Measurements from ENCODE around the gene PRSS50.

Gene PRSS50

DNA sequence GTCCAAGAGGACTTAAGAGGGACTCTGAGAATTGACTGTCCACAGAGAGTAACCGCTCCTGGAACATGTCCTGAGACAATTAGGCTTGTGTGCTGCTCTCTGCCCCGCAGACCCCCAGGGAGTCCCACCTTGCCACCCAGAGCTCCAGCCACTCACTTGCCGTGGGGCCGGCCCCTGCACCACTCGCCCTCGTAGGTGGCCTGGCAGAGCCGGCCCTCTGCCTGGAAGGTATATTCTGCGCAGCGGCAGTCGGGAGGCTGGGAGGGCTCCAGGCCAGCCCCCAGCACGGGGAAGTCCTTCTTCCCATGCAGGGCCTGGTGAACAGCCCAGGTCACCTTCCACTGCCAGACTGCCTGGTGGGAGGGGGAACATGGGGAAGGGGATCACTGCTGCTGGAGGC is 34.7 kb downstream of the PRSS50 start:
- no peaks in the 10 kb centered on the region for H3K27me3 ChIP-seq (ENCODE audit: control insufficient read depth, insufficient read depth, low read length)
- no peaks in the 10 kb centered on the region for H3K36me3 ChIP-seq (ENCODE audit: control insufficient read depth, insufficient read depth, low read length)
- no peaks in the 10 kb centered on the region for H3K9me3 ChIP-seq (ENCODE audit: control insufficient read depth, insufficient read depth, low read depth, low read length)
- no peaks in the 10 kb centered on the region for H3K4me1 ChIP-seq (ENCODE audit: control insufficient read depth, insufficient read depth, low read length)
- H3K4me3 ChIP-seq (ENCODE audit: low read depth, low read length): no peak overlapping the region
- no peak overlapping the region for H3K9ac ChIP-seq (ENCODE audit: low read length)
- no peak overlapping the region for H3K27ac ChIP-seq (ENCODE audit: low read depth, low read length)

- Histone ChIP-seq H3K27ac (ENCODE audit: low read depth, low read length) (no peak overlapping the region), H3K9ac (ENCODE audit: low read length) (no peak overlapping the region), H3K36me3 (ENCODE audit: control insufficient read depth, insufficient read depth, low read length) (no peaks in the 10 kb centered on the region)
Measured at GRCh38 chr3:46681856-46682540, 35.7 kb downstream of the PRSS50 start.

DNA sequence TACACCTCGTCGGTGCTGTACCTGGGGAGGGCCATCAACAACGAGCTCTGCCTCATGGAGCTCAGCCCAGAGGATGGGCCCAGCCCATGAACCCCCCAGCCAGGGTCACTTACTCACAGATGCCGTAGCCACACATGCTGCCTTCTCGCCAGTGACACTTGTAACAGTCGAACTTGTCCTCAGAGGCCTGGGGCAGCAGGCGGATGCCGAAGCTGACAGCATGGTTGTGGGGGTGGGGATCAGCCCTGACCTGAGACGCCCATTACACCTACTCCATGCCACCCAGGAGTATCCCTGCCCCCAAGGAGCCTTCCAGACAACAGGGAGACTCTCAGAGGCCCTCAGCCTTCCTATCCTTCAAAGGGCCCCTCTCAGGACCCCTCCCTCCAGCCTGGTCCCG is 36.3 kb downstream of the PRSS50 start:
- H3K4me1 ChIP-seq (ENCODE audit: control insufficient read depth, insufficient read depth, low read length): no peaks in the 10 kb centered on the region; the same call in 1 of the 2 replicates
- H3K36me3 ChIP-seq (ENCODE audit: control insufficient read depth, insufficient read depth, low read length): no peaks in the 10 kb centered on the region

More at GRCh38 chr3:46681856-46682540, 35.7 kb downstream of the PRSS50 start:
- H3K27me3 ChIP-seq (ENCODE audit: control insufficient read depth, insufficient read depth, low read length): no peaks in the 10 kb centered on the region
- H3K4me1 ChIP-seq (ENCODE audit: control insufficient read depth, insufficient read depth, low read length): no peaks in the 10 kb centered on the region; the same call in 1 of the 2 replicates
- no peaks in the 10 kb centered on the region for H3K9me3 ChIP-seq (ENCODE audit: control insufficient read depth, insufficient read depth, low read depth, low read length)
- H3K4me3 ChIP-seq (ENCODE audit: low read depth, low read length): no peak overlapping the region

GRCh38 chr3:46680298-46680826 is 37.3 kb downstream of the PRSS50 start:
- H3K4me3 ChIP-seq (ENCODE audit: low read depth, low read length): no peak overlapping the region
- no peak overlapping the region for H3K27ac ChIP-seq (ENCODE audit: low read depth, low read length)

More for the DNA sequence above, 36.3 kb downstream of the PRSS50 start:
- Histone ChIP-seq H3K27me3 (ENCODE audit: control insufficient read depth, insufficient read depth, low read length) (no peaks in the 10 kb centered on the region), H3K9ac (ENCODE audit: low read length) (no peak overlapping the region), H3K9me3 (ENCODE audit: control insufficient read depth, insufficient read depth, low read depth, low read length) (no peaks in the 10 kb centered on the region), H3K27ac (ENCODE audit: low read depth, low read length) (no peak overlapping the region), H3K4me3 (ENCODE audit: low read depth, low read length) (no peak overlapping the region)

DNA sequence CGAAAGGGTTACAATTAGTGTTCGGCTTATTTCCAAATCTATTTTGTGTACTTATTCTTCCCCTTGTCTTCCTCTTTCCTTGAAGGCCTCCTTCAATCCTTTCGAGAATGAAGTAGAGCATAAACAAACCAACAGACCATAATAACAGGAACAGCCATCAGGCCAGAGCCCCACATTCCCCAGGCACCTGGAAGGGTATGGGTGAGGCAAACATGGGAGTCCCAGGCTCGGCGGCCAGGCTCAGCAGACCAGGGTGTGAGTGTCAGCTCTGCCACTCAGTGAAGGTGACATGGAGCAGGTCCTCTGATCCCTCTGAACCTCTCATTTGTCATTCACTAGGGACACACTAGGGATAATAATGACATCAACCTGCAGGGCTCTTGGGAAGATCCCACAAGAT is 38.0 kb downstream of the PRSS50 start:
- Histone ChIP-seq H3K27ac (ENCODE audit: low read depth, low read length) (no peak overlapping the region), H3K4me1 (ENCODE audit: control insufficient read depth, insufficient read depth, low read length) (no peaks in the 10 kb centered on the region; the same call in 1 of the 2 replicates), H3K4me3 (ENCODE audit: low read depth, low read length) (no peak overlapping the region)

More at GRCh38 chr3:46680298-46680826, 37.3 kb downstream of the PRSS50 start:
- Histone ChIP-seq H3K27me3 (ENCODE audit: control insufficient read depth, insufficient read depth, low read length) (no peaks in the 10 kb centered on the region), H3K9ac (ENCODE audit: low read length) (no peak overlapping the region), H3K9me3 (ENCODE audit: control insufficient read depth, insufficient read depth, low read depth, low read length) (no peaks in the 10 kb centered on the region), H3K4me1 (ENCODE audit: control insufficient read depth, insufficient read depth, low read length) (no peaks in the 10 kb centered on the region; the same call in 1 of the 2 replicates), H3K36me3 (ENCODE audit: control insufficient read depth, insufficient read depth, low read length) (no peaks in the 10 kb centered on the region)

DNA sequence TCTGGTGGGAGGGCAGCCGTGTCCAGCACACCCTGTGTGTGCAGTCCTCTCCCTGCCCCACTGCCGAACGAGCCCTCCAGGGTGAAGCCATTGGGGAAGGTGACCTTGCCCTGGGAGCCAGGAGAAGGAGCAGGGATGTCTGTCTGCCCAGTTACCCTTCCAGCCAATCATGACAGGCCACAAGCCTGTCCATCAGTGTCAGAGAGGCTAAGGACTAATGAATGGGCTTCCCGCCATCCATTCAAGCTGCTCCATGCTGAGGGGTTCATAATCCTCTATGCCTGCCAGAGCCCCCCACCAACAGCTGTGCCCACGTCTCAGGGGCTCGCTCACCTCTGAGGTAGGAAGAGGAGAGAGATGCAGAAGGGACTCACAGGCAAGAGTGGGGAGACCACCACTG is 39.4 kb downstream of the PRSS50 start:
- Histone ChIP-seq H3K9ac (ENCODE audit: low read length) (no peak overlapping the region), H3K4me1 (ENCODE audit: control insufficient read depth, insufficient read depth, low read length) (peaks cover 3% of the 10 kb centered on the region; the same call in 1 of the 2 replicates), H3K36me3 (ENCODE audit: control insufficient read depth, insufficient read depth, low read length) (no peaks in the 10 kb centered on the region), H3K4me3 (ENCODE audit: low read depth, low read length) (no peak overlapping the region), H3K27me3 (ENCODE audit: control insufficient read depth, insufficient read depth, low read length) (no peaks in the 10 kb centered on the region), H3K27ac (ENCODE audit: low read depth, low read length) (no peak overlapping the region), H3K9me3 (ENCODE audit: control insufficient read depth, insufficient read depth, low read depth, low read length) (no peaks in the 10 kb centered on the region)

More for the DNA sequence above, 38.0 kb downstream of the PRSS50 start:
- Histone ChIP-seq H3K9me3 (ENCODE audit: control insufficient read depth, insufficient read depth, low read depth, low read length) (no peaks in the 10 kb centered on the region), H3K27me3 (ENCODE audit: control insufficient read depth, insufficient read depth, low read length) (no peaks in the 10 kb centered on the region), H3K9ac (ENCODE audit: low read length) (no peak overlapping the region), H3K36me3 (ENCODE audit: control insufficient read depth, insufficient read depth, low read length) (no peaks in the 10 kb centered on the region)

- no peak overlapping the region for H3K4me3 ChIP-seq (ENCODE audit: low read depth, low read length)
- H3K9ac ChIP-seq (ENCODE audit: low read length): no peak overlapping the region
- no peaks in the 10 kb centered on the region for H3K9me3 ChIP-seq (ENCODE audit: control insufficient read depth, insufficient read depth, low read depth, low read length)
- H3K4me1 ChIP-seq (ENCODE audit: control insufficient read depth, insufficient read depth, low read length): peaks cover 5% of the 10 kb centered on the region; the same call in 1 of the 2 replicates
- no peaks in the 10 kb centered on the region for H3K36me3 ChIP-seq (ENCODE audit: control insufficient read depth, insufficient read depth, low read length)
- no peak overlapping the region for H3K27ac ChIP-seq (ENCODE audit: low read depth, low read length)
- no peaks in the 10 kb centered on the region for H3K27me3 ChIP-seq (ENCODE audit: control insufficient read depth, insufficient read depth, low read length)
Measured at GRCh38 chr3:46677411-46677726, 40.3 kb downstream of the PRSS50 start.

- Histone ChIP-seq H3K4me3 (ENCODE audit: low read depth, low read length) (no peak overlapping the region), H3K36me3 (ENCODE audit: control insufficient read depth, insufficient read depth, low read length) (no peaks in the 10 kb centered on the region), H3K27me3 (ENCODE audit: control insufficient read depth, insufficient read depth, low read length) (no peaks in the 10 kb centered on the region), H3K27ac (ENCODE audit: low read depth, low read length) (no peak overlapping the region), H3K9ac (ENCODE audit: low read length) (no peak overlapping the region), H3K9me3 (ENCODE audit: control insufficient read depth, insufficient read depth, low read depth, low read length) (no peaks in the 10 kb centered on the region), H3K4me1 (ENCODE audit: control insufficient read depth, insufficient read depth, low read length) (peaks cover 5% of the 10 kb centered on the region; the same call in 1 of the 2 replicates)
Measured at GRCh38 chr3:46676601-46677410, 40.9 kb downstream of the PRSS50 start.

DNA sequence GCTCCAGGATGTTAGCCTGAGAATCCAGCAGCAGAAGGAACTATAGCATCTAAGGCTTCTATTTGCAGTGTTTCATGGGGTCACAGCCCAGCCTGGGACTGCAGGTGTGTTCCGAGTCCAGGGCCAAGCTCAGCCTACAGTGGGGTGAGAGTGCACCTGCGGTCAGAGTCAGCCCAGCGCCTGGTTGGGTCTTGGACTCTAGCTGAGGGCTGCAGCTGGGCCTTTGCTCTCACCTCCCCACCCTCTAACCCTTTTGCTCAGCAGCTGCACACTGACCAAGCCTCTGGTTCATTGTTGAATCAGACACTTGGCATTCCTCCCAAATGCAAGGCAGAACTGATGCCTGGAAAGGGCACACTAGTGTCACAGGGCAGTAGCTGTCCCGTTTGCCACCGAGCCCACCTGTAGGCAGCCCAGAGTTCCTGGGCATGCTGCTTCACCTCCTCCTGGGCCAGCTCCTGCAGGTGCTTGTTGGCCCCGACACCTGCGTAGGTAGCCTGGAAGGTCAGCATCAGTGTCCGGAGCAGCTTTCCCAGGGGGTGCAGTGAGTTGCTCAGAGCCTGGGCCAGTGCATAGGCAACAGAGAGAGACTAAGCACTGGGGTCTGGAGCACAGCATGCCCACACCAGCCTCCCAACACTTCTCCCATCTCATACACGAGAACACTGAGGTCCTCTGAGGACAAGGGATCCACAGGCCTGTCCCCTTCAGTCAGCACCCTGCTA is 41.7 kb downstream of the PRSS50 start:
- H3K27ac ChIP-seq (ENCODE audit: low read depth, low read length): no peak overlapping the region
- H3K27me3 ChIP-seq (ENCODE audit: control insufficient read depth, insufficient read depth, low read length): no peaks in the 10 kb centered on the region

GRCh38 chr3:46675426-46675825 is 42.2 kb downstream of the PRSS50 start:
- Histone ChIP-seq H3K27me3 (ENCODE audit: control insufficient read depth, insufficient read depth, low read length) (no peaks in the 10 kb centered on the region), H3K9ac (ENCODE audit: low read length) (no peak overlapping the region), H3K4me1 (ENCODE audit: control insufficient read depth, insufficient read depth, low read length) (peaks cover 5% of the 10 kb centered on the region; the same call in 1 of the 2 replicates), H3K27ac (ENCODE audit: low read depth, low read length) (no peak overlapping the region), H3K36me3 (ENCODE audit: control insufficient read depth, insufficient read depth, low read length) (no peaks in the 10 kb centered on the region), H3K9me3 (ENCODE audit: control insufficient read depth, insufficient read depth, low read depth, low read length) (no peaks in the 10 kb centered on the region), H3K4me3 (ENCODE audit: low read depth, low read length) (no peak overlapping the region)

More for the DNA sequence above, 41.7 kb downstream of the PRSS50 start:
- no peak overlapping the region for H3K9ac ChIP-seq (ENCODE audit: low read length)
- H3K4me3 ChIP-seq (ENCODE audit: low read depth, low read length): no peak overlapping the region
- peaks cover 5% of the 10 kb centered on the region; the same call in 1 of the 2 replicates for H3K4me1 ChIP-seq (ENCODE audit: control insufficient read depth, insufficient read depth, low read length)
- no peaks in the 10 kb centered on the region for H3K9me3 ChIP-seq (ENCODE audit: control insufficient read depth, insufficient read depth, low read depth, low read length)
- no peaks in the 10 kb centered on the region for H3K36me3 ChIP-seq (ENCODE audit: control insufficient read depth, insufficient read depth, low read length)
